Subcutaneous abdominal adipose tissue (tissue), 5 donors: ENCODE data around the gene CTNNBIP1.

ENCODE experiments used
- H3K27ac ChIP-seq: one replicate; pipeline ENCODE4 v1.7.0; 2013; ENCODE audit warnings: low read depth, mild to moderate bottlenecking, inconsistent platforms, low read length, moderate library complexity
- H3K27me3 ChIP-seq, 5 donors: one replicate each; pipeline ENCODE4 v1.7.0; 2013; ENCODE audit warnings: low read length in 5 of 5, inconsistent platforms in 1 of 5; ENCODE audit not compliant: control insufficient read depth in 5 of 5, insufficient read depth in 4 of 5
- H3K36me3 ChIP-seq, 5 donors: one replicate each; pipeline ENCODE4 v1.7.0; 2013; ENCODE audit warnings: low read length in 5 of 5; ENCODE audit not compliant: control insufficient read depth in 5 of 5, insufficient read depth in 5 of 5
- H3K4me1 ChIP-seq, 5 donors: one replicate each; pipeline ENCODE4 v1.7.0; 2013; ENCODE audit warnings: low read length in 5 of 5, mild to moderate bottlenecking in 3 of 5, moderate library complexity in 1 of 5; ENCODE audit not compliant: control insufficient read depth in 5 of 5, insufficient read depth in 5 of 5
- H3K4me3 ChIP-seq, 5 donors: one replicate each; pipeline ENCODE4 v1.7.0; 2013; ENCODE audit warnings: low read length in 5 of 5, low read depth in 1 of 5
- H3K9ac ChIP-seq, 5 donors: one replicate each; pipeline ENCODE4 v1.7.0; 2013; ENCODE audit warnings: low read length in 5 of 5, mild to moderate bottlenecking in 4 of 5, moderate library complexity in 3 of 5
- H3K9me3 ChIP-seq, 5 donors: one replicate each; pipeline ENCODE4 v1.7.0; 2013; ENCODE audit warnings: low read length in 5 of 5; ENCODE audit not compliant: control insufficient read depth in 5 of 5
- donor health status: healthy.
- donor health status: healthy.
- donor health status: healthy.
- donor health status: healthy.
- donor health status: healthy.

Gene CTNNBIP1

GRCh38 chr1:9872430-9873165 lies 37.5 kb downstream of the CTNNBIP1 start:
- Histone ChIP-seq H3K9me3 (no peaks in the 10 kb centered on the region), H3K27ac (no peak overlapping the region), H3K4me1 (peaks cover 0 to 38% (median 16%) of the 10 kb centered on the region in 5 donors), H3K4me3 (no peak overlapping the region), H3K9ac (no peak overlapping the region), H3K36me3 (peaks cover 0 to 50% (median 37%) of the 10 kb centered on the region in 5 donors), H3K27me3 (no peaks in the 10 kb centered on the region)

GRCh38 chr1:9871707-9872425 lies 38.2 kb downstream of the CTNNBIP1 start:
- no peak overlapping the region for H3K9ac ChIP-seq
- no peak overlapping the region for H3K4me3 ChIP-seq
- H3K27ac ChIP-seq = no peak overlapping the region
- H3K4me1 ChIP-seq = peaks cover 0 to 38% (median 16%) of the 10 kb centered on the region in 5 donors
- H3K27me3 ChIP-seq = no peaks in the 10 kb centered on the region
- H3K36me3 ChIP-seq = peaks cover 0 to 51% (median 39%) of the 10 kb centered on the region in 5 donors
- H3K9me3 ChIP-seq = no peaks in the 10 kb centered on the region

GRCh38 chr1:9871021-9871420 lies 39.0 kb downstream of the CTNNBIP1 start:
- H3K4me1 ChIP-seq = peaks cover 0 to 43% (median 16%) of the 10 kb centered on the region in 5 donors
- H3K27me3 ChIP-seq = no peaks in the 10 kb centered on the region
- no peak overlapping the region for H3K4me3 ChIP-seq
- no peaks in the 10 kb centered on the region for H3K9me3 ChIP-seq
- no peak overlapping the region for H3K27ac ChIP-seq
- peaks cover 0 to 54% (median 43%) of the 10 kb centered on the region in 5 donors for H3K36me3 ChIP-seq
- H3K9ac ChIP-seq = no peak overlapping the region

GRCh38 chr1:9870572-9870971 lies 39.5 kb downstream of the CTNNBIP1 start:
- Histone ChIP-seq H3K9me3 (no peaks in the 10 kb centered on the region), H3K9ac (no peak overlapping the region), H3K27ac (no peak overlapping the region), H3K4me1 (peaks cover 0 to 45% (median 16%) of the 10 kb centered on the region in 5 donors), H3K4me3 (no peak overlapping the region), H3K27me3 (no peaks in the 10 kb centered on the region), H3K36me3 (peaks cover 0 to 56% (median 46%) of the 10 kb centered on the region in 5 donors)

- H3K9ac ChIP-seq = no peak overlapping the region
- H3K4me1 ChIP-seq = peaks cover 0 to 38% (median 8%) of the 10 kb centered on the region in 5 donors
- no peak overlapping the region for H3K27ac ChIP-seq
- peaks cover 0 to 56% (median 46%) of the 10 kb centered on the region in 5 donors for H3K36me3 ChIP-seq
- H3K27me3 ChIP-seq = no peaks in the 10 kb centered on the region
- H3K9me3 ChIP-seq = no peaks in the 10 kb centered on the region
- no peak overlapping the region for H3K4me3 ChIP-seq
These were observed 40.2 kb downstream of the CTNNBIP1 start for GRCh38 chr1:9869831-9870251.

- no peak overlapping the region for H3K27ac ChIP-seq
- peaks cover 0 to 24% (median 0%) of the 10 kb centered on the region in 5 donors for H3K4me1 ChIP-seq
- H3K36me3 ChIP-seq = peaks cover 0 to 64% (median 50%) of the 10 kb centered on the region in 5 donors
- H3K27me3 ChIP-seq = no peaks in the 10 kb centered on the region
- no peak overlapping the region for H3K9ac ChIP-seq
- H3K4me3 ChIP-seq = no peak overlapping the region
- H3K9me3 ChIP-seq = no peaks in the 10 kb centered on the region
These were observed 41.9 kb downstream of the CTNNBIP1 start for GRCh38 chr1:9868244-9868590.

GRCh38 chr1:9867408-9868243 lies 42.4 kb downstream of the CTNNBIP1 start:
- peaks cover 0 to 21% (median 0%) of the 10 kb centered on the region in 5 donors for H3K4me1 ChIP-seq
- peaks cover 0 to 62% (median 52%) of the 10 kb centered on the region in 5 donors for H3K36me3 ChIP-seq
- H3K9me3 ChIP-seq = no peaks in the 10 kb centered on the region
- H3K9ac ChIP-seq = no peak overlapping the region
- no peak overlapping the region for H3K4me3 ChIP-seq
- no peak overlapping the region for H3K27ac ChIP-seq
- no peaks in the 10 kb centered on the region for H3K27me3 ChIP-seq

- Histone ChIP-seq H3K36me3 (peaks cover 0 to 62% (median 50%) of the 10 kb centered on the region in 5 donors), H3K4me1 (peaks cover 0 to 21% (median 0%) of the 10 kb centered on the region in 5 donors), H3K27ac (no peak overlapping the region), H3K27me3 (no peaks in the 10 kb centered on the region), H3K9ac (no peak overlapping the region), H3K9me3 (no peaks in the 10 kb centered on the region), H3K4me3 (no peak overlapping the region)
These were observed 43.2 kb downstream of the CTNNBIP1 start for GRCh38 chr1:9866836-9867235.

- H3K4me1 ChIP-seq = peaks cover 0 to 21% (median 0%) of the 10 kb centered on the region in 5 donors
- peaks cover 0 to 58% (median 49%) of the 10 kb centered on the region in 5 donors for H3K36me3 ChIP-seq
- no peak overlapping the region for H3K4me3 ChIP-seq
- no peaks in the 10 kb centered on the region for H3K9me3 ChIP-seq
- H3K9ac ChIP-seq = no peak overlapping the region
- H3K27me3 ChIP-seq = no peaks in the 10 kb centered on the region
- no peak overlapping the region for H3K27ac ChIP-seq
These were observed 44.3 kb downstream of the CTNNBIP1 start for GRCh38 chr1:9865724-9866123.
